ENCODE measurements around the gene NMUR1.
"Not testable (repeated sequence)": the region's sequence is repeated elsewhere in the genome, so short reads cannot be mapped to it uniquely, and the experiment has no call there.

NMUR1 gene

GRCh38 chr2:231530099-231531011 is at the start of gene NMUR1:
NMUR1 (minus strand) TSS chr2:231530445; CDS start chr2:231530361, 84 bp downstream.
- DNase-seq: no peak

- no peak for DNase-seq
Observed at GRCh38 chr2:231579560-231579959, 49.3 kb upstream of the NMUR1 start.

- not testable (repeated sequence) for DNase-seq
Observed at GRCh38 chr2:231578655-231579054, 48.4 kb upstream of the NMUR1 start.

GRCh38 chr2:231576465-231576864 is 46.2 kb upstream of the NMUR1 start:
- DNase-seq: no peak

- no peak for DNase-seq
Observed at GRCh38 chr2:231575612-231576256, 45.5 kb upstream of the NMUR1 start.

- DNase-seq: no peak
Observed at GRCh38 chr2:231573698-231574421, 43.6 kb upstream of the NMUR1 start.

GRCh38 chr2:231573096-231573495 is 42.9 kb upstream of the NMUR1 start:
- DNase-seq: no peak

- no peak for DNase-seq
Observed at GRCh38 chr2:231571661-231572191, 41.5 kb upstream of the NMUR1 start.

- not testable (repeated sequence) for DNase-seq
Observed at GRCh38 chr2:231570915-231571314, 40.7 kb upstream of the NMUR1 start.

- no peak for DNase-seq
Observed at GRCh38 chr2:231568785-231569435, 38.7 kb upstream of the NMUR1 start.

GRCh38 chr2:231568098-231568784 is 38.0 kb upstream of the NMUR1 start:
- no peak for DNase-seq

- DNase-seq: no peak
Observed at GRCh38 chr2:231567159-231567558, 36.9 kb upstream of the NMUR1 start.

GRCh38 chr2:231565887-231566594 is 35.8 kb upstream of the NMUR1 start:
- DNase-seq: no peak

- no peak for DNase-seq
Observed at GRCh38 chr2:231563378-231563961, 33.2 kb upstream of the NMUR1 start.

- no peak for DNase-seq
Observed at GRCh38 chr2:231557571-231558217, 27.4 kb upstream of the NMUR1 start.

- DNase-seq: no peak
Observed at GRCh38 chr2:231556981-231557380, 26.7 kb upstream of the NMUR1 start.

GRCh38 chr2:231556496-231556895 is 26.3 kb upstream of the NMUR1 start:
- not testable (repeated sequence) for DNase-seq

- no peak for DNase-seq
Observed at GRCh38 chr2:231554748-231555545, 24.7 kb upstream of the NMUR1 start.

GRCh38 chr2:231554327-231554726 is 24.1 kb upstream of the NMUR1 start:
- no peak for DNase-seq

GRCh38 chr2:231552752-231553151 is 22.5 kb upstream of the NMUR1 start:
- DNase-seq: no peak

All from NCI-H187 treated with DMSO at 0.1 percent for 48 hours (cell line).